ENCODE measurements around the gene CRHR2.
"Not testable (repeated sequence)": the region's sequence is repeated elsewhere in the genome, so short reads cannot be mapped to it uniquely, and the experiment has no call there.

The CRHR2 gene

DNA sequence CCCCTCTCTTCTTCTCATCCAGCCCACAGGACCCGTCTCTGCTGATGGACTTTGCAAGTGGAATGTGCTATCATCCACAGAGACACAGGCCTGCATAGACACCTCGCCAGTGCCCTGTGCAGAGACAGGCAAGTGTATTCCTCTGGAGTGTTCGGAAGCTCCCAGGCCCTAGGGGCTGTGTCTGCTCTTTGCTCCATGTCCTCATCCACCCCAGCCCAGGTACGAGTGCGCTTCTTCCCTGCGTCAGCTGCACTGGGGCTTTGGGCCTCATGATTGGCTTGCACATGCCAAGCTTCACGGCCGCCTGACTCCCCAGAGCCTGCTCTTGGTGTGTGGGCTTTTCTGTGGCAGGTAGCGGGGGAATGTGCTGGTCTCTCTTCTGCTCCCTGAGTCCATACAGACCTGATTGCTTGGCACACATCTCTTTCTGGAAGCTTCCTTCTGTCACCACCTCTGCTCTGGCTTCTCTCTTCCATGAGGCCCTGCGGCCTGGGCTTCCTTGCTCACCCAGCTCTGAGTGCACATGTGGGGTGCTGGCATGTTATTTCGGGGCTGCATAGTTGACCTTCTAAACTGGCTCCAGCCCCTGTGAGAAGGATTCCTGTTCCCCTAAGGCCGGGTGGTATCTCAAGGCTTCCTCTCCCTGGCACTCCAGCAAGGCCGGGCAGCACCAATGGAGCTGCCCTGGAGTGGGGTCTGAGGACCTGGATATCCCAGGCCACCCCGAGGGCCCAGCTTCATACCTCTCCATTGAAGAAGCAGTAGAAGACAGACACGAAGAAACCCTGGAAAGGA, 27.8 kb downstream of the CRHR2 start:
- DNase-seq (ENCODE audit: low spot score), result no peak

DNA sequence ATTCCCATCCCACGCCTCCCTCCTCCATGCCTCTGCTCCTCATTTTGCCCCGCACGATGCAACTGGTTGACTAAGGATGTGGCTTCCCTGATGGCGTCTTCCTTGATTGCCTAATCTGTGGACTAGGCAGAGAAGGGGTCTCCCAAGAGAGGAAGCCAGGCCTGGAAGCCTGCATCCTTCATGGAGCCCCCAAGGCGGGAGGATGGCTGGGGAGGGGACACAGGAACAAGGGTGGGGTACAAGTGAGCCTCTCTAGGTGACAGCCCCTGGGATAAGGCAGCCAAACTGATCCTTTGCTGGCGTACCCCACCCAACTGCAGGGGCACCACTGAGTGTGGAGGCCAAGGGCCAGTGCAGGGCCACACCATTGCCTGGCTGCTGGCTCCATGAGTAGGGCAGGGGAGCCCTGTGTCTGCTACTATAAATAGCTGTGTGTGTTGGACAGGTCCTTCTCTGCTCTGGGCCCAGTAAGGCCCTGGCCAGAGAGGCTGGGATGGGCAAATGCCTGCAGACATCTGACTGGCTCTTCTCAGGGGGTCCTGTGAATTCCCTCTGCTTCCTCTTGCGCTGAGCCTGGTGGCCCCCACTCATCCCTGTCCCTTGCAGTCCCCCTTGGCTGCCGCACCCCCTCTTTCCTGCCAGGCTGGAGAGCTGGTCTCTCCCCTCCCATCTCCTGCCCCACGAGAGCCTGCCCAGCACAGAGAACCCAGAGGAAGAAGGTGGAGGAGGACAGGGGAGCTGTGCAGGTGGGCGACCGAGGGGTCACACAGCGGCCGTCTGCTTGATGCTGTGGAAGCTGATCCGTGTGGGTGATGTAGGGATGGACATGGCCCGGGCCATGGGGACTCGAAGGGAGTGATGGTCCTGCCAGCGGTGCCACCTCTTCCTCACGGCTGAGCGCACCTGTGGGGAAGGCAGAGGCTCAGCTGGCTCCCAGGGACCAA, 29.3 kb downstream of the CRHR2 start:
- DNase-seq (ENCODE audit: low spot score), result no peak

DNA sequence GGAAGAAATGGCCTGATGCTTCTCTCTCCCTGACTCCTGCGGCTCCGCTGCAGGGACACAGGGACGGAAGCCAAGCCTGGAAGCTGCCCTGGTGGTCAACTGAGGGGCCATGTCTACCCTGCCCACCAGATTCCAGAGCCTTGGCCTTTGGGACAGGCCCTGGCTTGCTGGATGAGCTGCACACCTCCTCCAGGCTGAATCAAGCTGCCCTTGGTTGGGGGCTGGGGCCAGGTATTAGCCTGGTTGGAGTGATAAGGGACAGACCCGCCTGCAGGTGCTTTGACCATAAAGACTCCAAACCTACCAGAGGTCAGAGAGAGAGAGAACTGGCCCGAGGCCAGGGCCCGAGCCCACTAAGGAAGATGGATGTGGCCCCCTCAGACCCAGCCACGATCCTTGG, 30.1 kb downstream of the CRHR2 start:
- DNase-seq (ENCODE audit: low spot score), result no peak

DNA sequence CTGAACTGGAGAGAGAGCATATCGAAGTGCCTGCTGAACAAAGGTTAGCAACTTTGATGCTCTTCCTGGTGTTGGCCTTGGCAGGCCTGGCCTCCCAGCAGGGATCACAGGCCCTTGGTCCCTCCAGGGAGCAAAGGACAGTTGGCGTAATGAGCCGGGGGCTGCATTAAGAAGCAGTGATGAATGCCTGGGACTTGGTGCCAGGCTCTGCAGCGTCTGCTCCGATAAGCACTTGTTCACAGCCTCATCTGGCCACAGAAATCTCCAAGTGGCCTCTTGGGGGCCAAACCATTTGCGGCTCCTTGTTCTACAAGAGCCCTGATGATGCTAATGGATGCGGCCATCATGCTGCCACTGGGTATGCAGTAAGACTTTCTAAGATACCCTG, 31.8 kb downstream of the CRHR2 start:
- no peak for DNase-seq (ENCODE audit: low spot score)

DNA sequence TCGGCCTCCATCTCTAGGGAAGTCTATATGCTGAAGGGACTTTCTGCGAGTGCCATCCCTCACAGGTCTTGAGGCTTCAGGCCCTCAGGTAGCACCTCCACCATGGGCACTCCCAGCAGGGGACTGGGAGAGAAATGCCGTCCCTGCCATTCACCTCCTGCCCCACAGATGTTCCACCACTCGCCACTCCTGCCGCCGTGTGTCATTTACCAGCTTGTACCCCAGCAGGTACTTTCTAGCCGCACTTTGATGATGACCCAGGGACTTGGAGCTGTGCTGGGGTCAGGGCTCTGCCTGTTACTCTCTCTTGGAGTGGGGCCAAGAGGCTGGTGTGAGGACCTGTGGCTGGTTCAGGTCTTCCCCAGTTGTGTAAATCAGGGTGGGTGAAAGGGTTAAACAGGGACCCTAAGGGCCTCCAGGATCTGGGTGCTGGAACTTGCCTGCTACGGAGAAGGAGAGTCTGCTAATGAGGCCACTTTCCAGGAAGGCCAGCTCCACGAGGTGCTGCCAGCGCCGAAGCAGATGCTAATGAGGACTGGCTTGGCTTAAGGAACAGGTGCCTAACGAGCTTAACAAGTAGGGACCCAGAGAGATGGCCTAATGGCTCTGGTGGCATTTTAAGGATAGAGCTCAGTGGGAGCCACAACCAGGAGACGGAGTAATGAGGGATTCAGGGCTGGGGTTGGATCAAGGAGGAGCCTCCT, 32.4 kb downstream of the CRHR2 start:
- DNase-seq (ENCODE audit: low spot score), result no peak

DNA sequence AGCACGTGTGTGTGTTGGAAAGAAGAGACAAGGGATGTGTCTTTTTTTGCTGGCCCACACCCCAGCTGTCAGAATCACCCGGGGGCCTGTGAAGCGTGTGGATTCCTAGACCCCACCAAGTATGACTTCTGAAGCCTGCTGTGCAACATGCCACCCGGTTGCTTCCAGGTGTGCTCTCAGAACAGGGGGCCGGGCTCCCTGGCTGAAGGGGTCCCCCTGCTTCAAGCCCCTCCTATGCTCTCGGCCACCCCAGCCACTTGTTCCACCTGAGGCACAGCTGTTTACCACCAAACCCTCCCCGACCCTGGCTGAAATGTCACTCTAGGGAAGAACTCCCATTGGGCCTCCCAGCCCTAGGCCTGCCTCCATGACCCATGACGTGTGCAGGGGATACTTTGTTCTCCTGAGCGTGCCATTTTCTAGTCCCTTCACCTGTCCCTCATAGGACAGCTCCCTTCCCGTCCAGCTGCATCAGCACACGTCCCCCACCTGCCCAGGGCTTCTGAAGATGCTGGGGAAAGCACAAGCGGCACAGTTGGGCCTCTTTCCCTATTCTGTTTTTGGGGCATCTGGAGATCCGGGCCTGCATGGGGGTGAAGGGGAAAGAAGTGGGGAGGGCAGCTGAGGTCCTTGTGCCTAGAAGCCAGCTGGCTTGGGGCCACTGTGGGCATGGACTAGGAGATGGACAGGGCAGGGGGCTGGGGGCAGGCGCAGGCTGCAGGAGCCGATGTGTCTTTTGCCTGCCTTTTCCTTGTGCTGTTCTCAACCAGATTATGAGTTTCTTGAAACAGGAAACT, 33.3 kb downstream of the CRHR2 start:
- no peak for DNase-seq (ENCODE audit: low spot score)

DNA sequence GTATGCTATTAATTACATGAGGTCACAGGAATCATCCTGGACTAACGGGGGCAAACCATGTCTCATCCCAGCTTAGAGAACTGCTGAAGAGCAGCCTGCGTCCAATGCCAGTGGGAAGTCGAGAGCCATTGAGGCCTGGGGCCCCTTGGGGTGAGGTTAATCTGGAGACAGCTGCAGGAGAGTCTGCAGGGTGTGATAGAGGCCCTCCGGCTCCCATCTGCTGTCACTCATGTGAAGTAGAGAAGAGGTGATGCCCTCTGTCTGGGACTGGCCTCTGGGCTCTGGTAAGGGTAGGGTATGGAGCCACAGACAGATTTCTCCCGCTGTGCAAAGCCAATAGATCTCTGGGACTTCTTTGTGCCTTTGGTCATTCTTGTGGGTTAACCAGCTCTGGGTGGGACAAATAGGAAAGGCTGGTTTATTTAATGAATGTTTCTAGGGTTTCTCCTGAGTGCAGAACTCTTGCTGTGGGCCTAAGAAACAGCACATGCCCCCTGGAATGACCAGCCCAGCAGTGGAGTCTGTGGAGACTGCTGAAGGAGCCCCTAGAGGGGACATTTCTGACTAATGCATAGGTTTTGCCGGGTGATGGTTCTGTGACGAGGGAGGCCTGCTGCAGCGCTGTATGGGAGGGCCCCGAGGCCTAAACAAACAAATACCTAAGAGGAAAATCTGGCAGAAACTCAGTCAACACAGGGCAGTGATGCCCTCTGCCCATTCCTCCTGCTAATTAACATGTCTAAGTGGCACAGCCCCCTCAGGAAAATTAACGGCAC, 34.5 kb downstream of the CRHR2 start:
- no peak for DNase-seq (ENCODE audit: low spot score)

DNA sequence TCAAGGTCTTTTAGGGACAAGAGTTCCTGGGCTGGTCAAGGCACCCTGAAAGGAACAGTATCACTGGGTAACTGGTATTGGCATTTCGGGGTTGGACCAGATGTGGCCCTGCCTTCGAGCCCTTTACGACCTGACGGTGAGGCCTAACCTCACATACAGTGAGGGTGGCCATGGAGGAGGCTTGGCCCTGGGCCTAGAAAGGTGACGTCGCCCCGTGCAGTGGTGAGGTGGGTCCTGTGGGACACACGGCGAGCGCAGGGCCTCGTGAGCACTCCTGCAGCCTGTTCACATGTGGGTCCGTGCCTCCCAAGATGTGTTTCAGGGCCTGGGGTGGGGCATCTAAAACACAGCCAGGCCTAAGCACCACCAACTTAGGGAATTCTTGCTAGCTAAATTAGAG, 36.1 kb downstream of the CRHR2 start:
- DNase-seq (ENCODE audit: low spot score), result no peak

DNA sequence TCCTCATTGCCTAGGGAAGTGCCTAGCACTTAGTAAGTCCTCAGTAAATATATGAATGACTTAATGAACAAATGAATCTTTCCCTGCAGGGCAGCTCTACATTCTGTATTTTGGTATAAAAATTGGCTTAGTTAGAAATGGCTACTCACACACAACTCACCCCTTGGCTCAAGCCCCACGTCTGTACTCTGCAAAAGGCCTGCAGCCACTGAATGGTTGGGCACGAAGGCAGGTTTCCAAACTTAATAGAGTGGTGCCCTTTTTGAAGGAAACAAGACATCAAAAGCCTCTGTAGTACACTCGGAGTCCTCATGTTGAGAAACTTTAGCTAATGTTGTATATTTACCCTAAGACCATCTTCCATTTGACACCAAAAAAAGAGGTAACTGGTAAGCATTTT, 36.6 kb downstream of the CRHR2 start:
- no peak for DNase-seq (ENCODE audit: low spot score)

DNA sequence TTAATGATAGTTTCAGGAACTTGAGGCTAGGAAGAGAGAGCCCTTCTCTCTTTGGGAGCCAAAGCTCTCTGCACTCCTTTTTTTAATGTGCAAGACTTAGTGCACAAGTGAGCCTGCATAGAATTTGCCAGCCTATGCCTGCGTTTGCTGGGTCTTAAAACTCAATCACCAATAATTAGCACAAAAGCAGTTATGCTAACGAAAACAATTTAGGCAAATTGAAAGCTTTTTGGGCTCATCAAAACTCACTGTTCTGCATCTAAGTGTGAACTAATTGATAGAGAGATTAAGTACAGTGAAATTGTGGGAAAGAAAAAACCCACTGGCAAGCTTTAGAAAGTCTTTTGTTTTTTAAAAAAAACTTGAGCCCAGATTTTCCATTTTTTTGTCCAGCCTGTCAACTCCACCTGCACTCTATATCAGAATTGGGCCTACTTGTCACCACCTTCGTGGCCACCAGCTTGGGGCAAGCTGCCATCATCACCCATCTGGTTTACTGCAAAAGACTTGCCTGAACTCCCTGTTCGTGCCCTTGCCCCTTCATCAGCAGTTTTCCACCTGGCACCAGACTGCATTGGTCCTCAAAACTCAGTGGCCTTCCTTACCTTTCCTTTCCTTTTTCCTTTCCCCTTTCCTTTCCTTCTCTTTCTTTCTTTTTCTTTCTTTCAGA, 37.8 kb downstream of the CRHR2 start:
- DNase-seq (ENCODE audit: low spot score), result no peak

DNA sequence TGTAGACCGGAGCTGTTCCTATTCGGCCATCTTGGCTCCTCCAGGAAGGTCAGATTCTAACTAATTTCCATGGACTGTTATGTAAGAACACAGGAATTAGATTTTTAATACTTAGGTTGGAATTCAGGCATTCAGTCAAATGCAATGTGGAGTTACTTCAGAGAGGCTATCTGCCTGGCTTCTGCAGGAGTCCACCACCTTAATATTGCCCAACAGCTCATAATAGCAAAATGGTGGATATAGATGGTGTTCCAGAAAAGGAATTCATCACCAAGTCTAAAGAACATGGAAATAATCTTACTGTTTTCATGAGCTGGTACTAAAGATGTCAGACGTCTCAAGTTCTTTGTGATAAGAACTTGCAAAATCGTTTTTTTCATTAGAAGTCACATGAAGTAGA, 39.5 kb downstream of the CRHR2 start:
- no peak for DNase-seq (ENCODE audit: low spot score)

DNA sequence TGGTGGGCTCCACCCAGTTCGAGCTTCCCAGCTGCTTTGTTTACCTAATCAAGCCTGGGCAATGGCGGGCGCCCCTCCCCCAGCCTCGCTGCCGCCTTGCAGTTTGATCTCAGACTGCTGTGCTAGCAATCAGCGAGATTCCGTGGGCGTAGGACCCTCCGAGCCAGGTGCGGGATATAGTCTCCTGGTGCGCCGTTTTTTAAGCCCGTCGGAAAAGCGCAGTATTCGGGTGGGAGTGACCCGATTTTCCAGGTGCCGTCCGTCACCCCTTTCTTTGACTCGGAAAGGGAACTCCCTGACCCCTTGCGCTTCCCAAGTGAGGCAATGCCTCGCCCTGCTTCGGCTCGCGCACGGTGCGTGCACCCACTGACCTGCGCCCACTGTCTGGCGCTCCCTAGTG, 39.9 kb downstream of the CRHR2 start:
- not testable (repeated sequence) for DNase-seq (ENCODE audit: low spot score)

DNA sequence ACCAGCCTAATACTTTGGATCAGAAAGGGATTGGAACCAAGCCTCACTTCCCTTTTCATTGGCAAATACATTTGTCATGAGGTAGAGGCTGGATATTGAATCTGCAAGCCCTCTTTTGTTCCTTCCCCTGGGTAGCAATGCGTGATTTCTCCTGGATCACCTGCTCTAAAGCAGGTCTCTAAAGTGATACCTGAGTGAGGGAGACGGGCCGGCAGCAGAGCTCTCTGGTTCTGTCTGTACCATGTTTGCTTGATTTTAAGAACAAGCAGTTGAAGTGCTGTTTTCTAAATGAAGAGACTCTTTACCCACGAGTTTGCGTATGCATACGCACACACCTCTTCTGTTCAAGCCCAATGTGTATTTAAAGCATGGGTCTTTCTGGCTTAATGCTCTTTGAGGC, 46.5 kb downstream of the CRHR2 start:
- DNase-seq (ENCODE audit: low spot score), result no peak

DNA sequence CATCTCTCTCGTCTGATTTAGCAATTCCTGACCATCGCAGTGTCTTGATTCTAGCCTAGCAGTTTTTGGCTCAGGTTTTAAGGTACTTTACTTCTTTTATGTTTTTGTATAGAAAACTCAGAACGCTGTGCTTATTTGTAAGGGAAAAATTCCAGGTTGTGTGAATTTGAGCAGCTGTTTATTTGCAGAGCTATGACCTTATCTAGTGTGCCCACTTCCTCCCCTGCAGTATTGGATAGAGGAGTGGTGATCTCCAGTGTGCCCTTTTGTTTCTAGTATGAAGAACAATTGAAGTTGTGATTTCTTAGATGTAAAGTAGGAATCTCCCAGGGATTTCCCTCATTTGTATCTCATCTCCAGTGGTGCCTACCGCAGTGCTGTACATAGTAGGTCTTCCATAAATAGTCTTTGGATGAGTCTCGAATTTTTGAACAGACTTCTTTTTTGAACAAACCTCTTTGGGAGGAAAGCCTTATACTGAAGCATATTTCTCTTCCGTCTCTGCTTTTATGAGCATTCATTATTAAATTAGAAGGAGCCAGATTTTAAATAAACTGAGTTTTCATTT, 47.5 kb downstream of the CRHR2 start:
- no peak for DNase-seq (ENCODE audit: low spot score)

DNA sequence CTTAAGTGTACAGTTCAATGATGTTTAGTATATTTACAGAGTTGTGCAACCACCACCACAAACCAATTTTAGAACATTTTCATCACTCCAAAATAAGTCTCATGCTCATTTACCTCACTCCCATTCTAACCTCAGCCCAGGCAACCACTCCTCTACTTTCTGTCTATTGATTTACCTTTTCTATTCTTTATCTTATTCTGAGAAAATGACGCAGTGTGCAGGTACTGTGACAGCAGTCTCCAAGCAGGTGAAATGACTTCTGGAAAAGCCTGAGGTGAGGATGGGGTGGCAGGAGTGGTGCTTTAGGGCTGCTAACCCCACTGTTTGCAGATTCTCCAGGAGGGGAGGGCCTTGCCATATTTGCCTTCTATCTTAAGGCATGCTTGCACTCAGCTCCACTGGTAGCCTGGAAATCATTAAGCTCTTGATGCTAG, 48.0 kb downstream of the CRHR2 start:
- no peak for DNase-seq (ENCODE audit: low spot score)

DNA sequence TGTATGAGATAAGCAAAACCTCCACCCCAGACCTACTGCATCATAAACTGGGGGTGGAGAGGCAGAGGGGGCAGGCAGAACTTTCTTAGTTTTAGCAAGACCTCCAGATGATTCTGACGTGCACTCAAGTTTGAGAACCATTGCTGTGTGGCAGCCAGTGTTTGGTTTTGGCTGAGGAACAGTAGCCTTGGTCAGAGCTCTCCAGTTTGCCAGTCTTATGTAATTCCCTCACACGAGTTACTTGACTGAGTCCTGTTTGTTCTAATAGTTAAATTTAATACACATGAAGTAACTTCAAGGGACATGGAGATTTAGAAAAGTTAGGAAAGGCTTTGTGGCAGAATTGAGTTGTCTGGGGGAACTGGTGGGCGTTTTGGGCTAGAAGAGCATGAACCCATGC, 49.0 kb downstream of the CRHR2 start:
- no peak for DNase-seq (ENCODE audit: low spot score)

DNA sequence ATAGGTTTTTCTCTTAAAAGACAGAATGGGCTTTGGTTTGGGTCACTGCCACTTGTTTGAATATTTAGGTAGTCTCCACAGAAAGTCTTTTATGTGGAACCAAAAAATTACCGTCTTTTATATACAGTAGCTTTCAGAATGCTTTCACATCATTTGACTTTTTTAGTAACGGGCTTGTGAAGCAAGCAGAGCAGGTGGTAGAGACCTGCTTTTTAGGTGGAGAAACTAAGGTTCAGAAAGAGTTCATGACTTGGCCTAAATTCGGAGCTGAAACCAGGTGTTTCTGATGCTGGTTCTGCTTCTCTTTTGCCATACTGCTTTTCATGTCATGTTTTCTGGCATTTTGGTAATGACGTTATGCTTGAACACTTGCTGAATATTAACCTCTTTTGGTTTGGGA, 51.3 kb downstream of the CRHR2 start:
- DNase-seq (ENCODE audit: low spot score), result no peak

DNA sequence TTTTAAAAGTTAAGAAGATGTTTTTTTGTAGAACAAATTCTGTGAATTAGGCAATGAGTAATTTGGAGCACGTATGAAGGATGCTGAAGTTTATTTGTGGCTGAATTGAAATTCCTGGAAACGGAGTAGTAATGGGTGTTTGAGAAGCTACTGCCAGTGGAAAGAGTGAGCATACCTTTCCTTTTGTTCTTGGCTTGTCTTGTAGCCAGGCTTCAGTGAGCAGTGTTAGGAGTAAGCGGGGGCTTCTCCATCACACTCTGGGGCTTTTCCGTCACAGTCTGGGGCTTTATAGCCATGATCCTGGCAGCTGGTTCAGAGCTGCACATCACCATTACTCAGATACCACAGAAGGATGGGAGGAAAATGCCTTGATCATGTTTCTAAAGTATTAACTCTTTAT, 55.2 kb downstream of the CRHR2 start:
- no peak for DNase-seq (ENCODE audit: low spot score)

DNA sequence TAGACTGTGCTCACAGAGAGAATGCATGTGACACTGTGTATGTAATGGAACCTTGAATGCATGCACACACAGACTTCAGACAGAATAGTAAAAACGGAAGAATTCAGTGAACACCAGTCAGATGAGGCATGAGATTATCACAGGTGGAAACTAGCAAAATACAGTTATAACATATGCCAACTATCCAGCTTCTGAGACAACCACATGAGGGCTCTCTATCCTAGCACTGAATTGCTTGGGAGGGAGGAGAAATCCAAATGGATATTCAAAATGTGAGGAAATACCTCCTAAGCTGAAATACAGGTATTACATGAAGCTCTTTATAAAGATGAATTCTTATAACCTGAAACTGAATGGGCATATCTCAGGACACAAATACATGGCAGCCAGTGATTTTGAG, 57.0 kb downstream of the CRHR2 start:
- peak; percentile 19 for DNase-seq (ENCODE audit: low spot score)

DNA sequence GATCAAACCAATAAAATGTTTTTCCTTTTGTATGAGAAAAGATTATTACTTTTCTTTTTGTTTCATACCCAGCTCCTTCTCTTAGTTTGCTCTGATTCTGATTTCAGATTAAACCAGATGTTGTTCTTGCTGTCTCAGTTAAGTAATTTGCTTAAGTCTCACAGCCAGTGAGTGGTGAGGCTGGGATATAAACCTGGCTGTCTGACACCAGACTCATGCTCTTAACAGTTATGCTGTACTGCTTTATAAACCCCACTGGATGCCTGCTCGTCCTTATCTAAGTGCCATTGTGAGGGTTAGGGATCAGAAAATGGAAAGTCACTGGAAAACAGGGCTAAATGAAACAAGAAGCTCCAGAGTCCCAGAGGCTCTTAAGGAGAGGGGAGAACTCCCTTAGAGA, 63.3 kb downstream of the CRHR2 start:
- DNase-seq (ENCODE audit: low spot score), result no peak
